ENCODE measurements around the gene PTPRE.

Gene PTPRE

DNA sequence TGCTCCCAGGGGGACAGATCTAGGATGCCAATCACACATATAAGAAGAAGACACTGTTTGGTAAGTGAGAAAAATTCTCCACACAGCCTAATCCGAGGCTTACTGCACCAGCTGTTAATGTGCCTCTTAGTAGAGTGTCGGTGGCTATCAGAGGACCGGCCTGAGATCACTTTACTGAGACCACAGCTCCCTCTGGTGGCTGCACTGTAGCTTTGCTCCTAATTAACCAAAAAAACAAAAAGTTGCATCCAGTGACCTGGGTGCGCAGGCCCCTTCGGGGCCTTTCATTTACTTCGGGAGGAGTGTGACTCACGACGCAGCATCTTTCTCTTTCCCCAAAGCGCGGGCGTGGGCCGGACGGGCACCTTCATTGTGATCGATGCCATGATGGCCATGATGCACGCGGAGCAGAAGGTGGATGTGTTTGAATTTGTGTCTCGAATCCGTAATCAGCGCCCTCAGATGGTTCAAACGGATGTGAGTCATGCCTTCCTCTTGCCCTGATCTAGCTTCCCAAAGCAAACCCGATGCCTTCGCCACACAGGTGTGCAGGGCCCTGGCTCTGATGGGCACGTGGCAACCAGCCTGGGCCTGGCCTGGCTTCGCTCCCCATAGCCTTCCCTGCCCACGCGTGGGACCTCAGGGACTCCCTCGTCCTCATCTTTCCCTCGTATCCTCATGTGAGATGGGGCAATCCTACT, 162.6 kb downstream of the PTPRE start:
- H3K36me3 ChIP-seq (ENCODE audit: insufficient read depth, low read length) = no peaks in the 10 kb centered on the region
- H3K9me3 ChIP-seq (ENCODE audit: low read depth, low read length) = no peaks in the 10 kb centered on the region
- H3K27ac ChIP-seq = no peak overlapping the region
- no peak overlapping the region for H3K4me3 ChIP-seq
- DNase-seq (ENCODE audit: low read depth, low spot score) = no peak
- TF ChIP-seq POLR2AphosphoS5 (IDR thresholded peaks at IDR 0.05; ENCODE audit: borderline replicate concordance, low read depth, low read length) (no peak), EZH2 (IDR thresholded peaks at IDR 0.05) (no peak), FOXP2 (optimal IDR thresholded peaks at IDR 0.05; ENCODE audit: control extremely low read depth, extremely low read length, insufficient read depth) (no peak)
- no peak overlapping the region for H3K9ac ChIP-seq (ENCODE audit: insufficient read length)

DNA sequence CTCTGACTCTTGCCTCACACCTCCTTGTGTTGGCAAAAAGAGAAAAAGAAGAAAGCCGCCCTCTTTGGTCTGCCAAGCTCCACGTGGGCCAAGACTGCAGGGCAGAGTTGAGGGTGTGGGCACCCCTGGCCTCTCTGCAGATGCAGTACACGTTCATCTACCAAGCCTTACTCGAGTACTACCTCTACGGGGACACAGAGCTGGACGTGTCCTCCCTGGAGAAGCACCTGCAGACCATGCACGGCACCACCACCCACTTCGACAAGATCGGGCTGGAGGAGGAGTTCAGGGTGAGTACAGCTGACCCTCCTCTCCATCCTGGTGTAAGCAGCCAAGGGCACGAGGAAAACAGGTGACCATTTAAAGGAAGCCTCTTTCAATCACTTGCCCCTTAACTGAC, 163.3 kb downstream of the PTPRE start:
- no peak overlapping the region for H3K27ac ChIP-seq
- TF ChIP-seq FOXP2 (optimal IDR thresholded peaks at IDR 0.05; ENCODE audit: control extremely low read depth, extremely low read length, insufficient read depth) = no peak
- no peak for TF ChIP-seq EZH2 (IDR thresholded peaks at IDR 0.05)
- no peak for TF ChIP-seq POLR2AphosphoS5 (IDR thresholded peaks at IDR 0.05; ENCODE audit: borderline replicate concordance, low read depth, low read length)
- no peak overlapping the region for H3K9ac ChIP-seq (ENCODE audit: insufficient read length)
- no peak for DNase-seq (ENCODE audit: low read depth, low spot score)
- no peaks in the 10 kb centered on the region for H3K9me3 ChIP-seq (ENCODE audit: low read depth, low read length)
- H3K36me3 ChIP-seq (ENCODE audit: insufficient read depth, low read length) = no peaks in the 10 kb centered on the region
- H3K4me3 ChIP-seq = no peak overlapping the region

DNA sequence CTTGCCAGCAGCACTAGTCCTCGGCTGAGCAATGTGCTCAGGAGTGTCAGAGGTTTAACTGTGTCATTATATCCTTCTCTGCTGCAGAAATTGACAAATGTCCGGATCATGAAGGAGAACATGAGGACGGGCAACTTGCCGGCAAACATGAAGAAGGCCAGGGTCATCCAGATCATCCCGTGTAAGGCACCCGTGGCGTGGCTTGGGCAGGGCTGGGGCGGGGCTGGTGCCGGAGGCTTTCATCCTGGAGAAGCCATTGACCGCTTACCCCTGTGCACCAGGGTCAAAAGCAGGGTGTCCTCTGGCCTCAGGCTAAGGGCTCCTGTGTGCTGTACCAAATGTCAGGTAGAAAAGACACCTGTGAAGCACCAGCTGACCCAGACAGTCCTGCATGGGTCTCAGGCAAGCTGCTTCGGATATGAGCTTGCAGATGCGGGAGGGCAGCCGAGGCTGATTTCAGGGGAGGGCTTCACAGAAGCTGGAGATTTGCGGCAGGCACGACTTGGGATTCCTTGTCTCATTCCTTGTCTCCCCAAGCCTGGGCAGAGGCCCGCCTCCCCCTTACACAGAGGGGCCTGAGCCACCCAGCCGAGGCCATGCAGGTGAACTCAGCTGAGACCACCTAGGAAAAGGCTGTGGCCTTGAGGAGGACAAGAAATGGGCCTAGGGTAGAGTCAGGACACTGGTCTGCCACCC, 164.0 kb downstream of the PTPRE start:
- TF ChIP-seq FOXP2 (optimal IDR thresholded peaks at IDR 0.05; ENCODE audit: control extremely low read depth, extremely low read length, insufficient read depth) (no peak), EZH2 (IDR thresholded peaks at IDR 0.05) (no peak), POLR2AphosphoS5 (IDR thresholded peaks at IDR 0.05; ENCODE audit: borderline replicate concordance, low read depth, low read length) (no peak)
- H3K36me3 ChIP-seq (ENCODE audit: insufficient read depth, low read length) = no peaks in the 10 kb centered on the region
- H3K9ac ChIP-seq (ENCODE audit: insufficient read length) = no peak overlapping the region
- H3K9me3 ChIP-seq (ENCODE audit: low read depth, low read length) = no peaks in the 10 kb centered on the region
- no peak overlapping the region for H3K4me3 ChIP-seq
- H3K27ac ChIP-seq = no peak overlapping the region
- no peak for DNase-seq (ENCODE audit: low read depth, low spot score)

GRCh38 chr10:128071417-128071782, 164.5 kb downstream of the PTPRE start:
- no peaks in the 10 kb centered on the region for H3K36me3 ChIP-seq (ENCODE audit: insufficient read depth, low read length)
- TF ChIP-seq EZH2 (IDR thresholded peaks at IDR 0.05) (no peak), FOXP2 (optimal IDR thresholded peaks at IDR 0.05; ENCODE audit: control extremely low read depth, extremely low read length, insufficient read depth) (no peak), POLR2AphosphoS5 (IDR thresholded peaks at IDR 0.05; ENCODE audit: borderline replicate concordance, low read depth, low read length) (no peak)
- H3K9me3 ChIP-seq (ENCODE audit: low read depth, low read length) = no peaks in the 10 kb centered on the region
- no peak for DNase-seq (ENCODE audit: low read depth, low spot score)
- H3K27ac ChIP-seq = no peak overlapping the region
- H3K4me3 ChIP-seq = no peak overlapping the region
- H3K9ac ChIP-seq (ENCODE audit: insufficient read length) = no peak overlapping the region

DNA sequence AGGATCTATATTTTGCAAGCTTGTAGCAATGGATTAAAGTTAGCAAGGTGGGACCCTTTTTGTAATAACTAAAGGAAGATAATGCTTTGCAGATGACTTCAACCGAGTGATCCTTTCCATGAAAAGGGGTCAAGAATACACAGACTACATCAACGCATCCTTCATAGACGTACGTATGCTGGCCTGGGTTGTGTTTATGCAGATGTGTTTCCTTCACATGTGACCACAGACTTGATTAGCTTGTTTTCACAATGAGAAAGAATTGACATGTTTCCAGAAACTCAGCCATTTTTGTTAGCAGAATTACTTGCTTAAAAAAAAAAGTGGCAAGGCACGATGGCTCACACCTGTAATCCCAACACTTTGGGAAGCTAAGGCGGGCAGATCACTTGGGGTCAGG, 165.1 kb downstream of the PTPRE start:
- TF ChIP-seq POLR2AphosphoS5 (IDR thresholded peaks at IDR 0.05; ENCODE audit: borderline replicate concordance, low read depth, low read length) = no peak
- no peaks in the 10 kb centered on the region for H3K36me3 ChIP-seq (ENCODE audit: insufficient read depth, low read length)

GRCh38 chr10:128072941-128073645, 166.2 kb downstream of the PTPRE start:
- Histone ChIP-seq H3K27ac (no peak overlapping the region), H3K9ac (ENCODE audit: insufficient read length) (no peak overlapping the region), H3K4me3 (no peak overlapping the region), H3K36me3 (ENCODE audit: insufficient read depth, low read length) (no peaks in the 10 kb centered on the region), H3K9me3 (ENCODE audit: low read depth, low read length) (no peaks in the 10 kb centered on the region)
- no peak for DNase-seq (ENCODE audit: low read depth, low spot score)
- TF ChIP-seq POLR2AphosphoS5 (IDR thresholded peaks at IDR 0.05; ENCODE audit: borderline replicate concordance, low read depth, low read length) = no peak
- TF ChIP-seq FOXP2 (optimal IDR thresholded peaks at IDR 0.05; ENCODE audit: control extremely low read depth, extremely low read length, insufficient read depth) = no peak
- no peak for TF ChIP-seq EZH2 (IDR thresholded peaks at IDR 0.05)

More for the DNA sequence above, 165.1 kb downstream of the PTPRE start:
- Histone ChIP-seq H3K9me3 (ENCODE audit: low read depth, low read length) (no peaks in the 10 kb centered on the region), H3K27ac (no peak overlapping the region), H3K9ac (ENCODE audit: insufficient read length) (no peak overlapping the region), H3K4me3 (no peak overlapping the region)
- no peak for DNase-seq (ENCODE audit: low read depth, low spot score)

- DNase-seq (ENCODE audit: low read depth, low spot score) = no peak
- no peaks in the 10 kb centered on the region for H3K36me3 ChIP-seq (ENCODE audit: insufficient read depth, low read length)
- no peak overlapping the region for H3K4me3 ChIP-seq
- TF ChIP-seq EZH2 (IDR thresholded peaks at IDR 0.05) (no peak), FOXP2 (optimal IDR thresholded peaks at IDR 0.05; ENCODE audit: control extremely low read depth, extremely low read length, insufficient read depth) (no peak), POLR2AphosphoS5 (IDR thresholded peaks at IDR 0.05; ENCODE audit: borderline replicate concordance, low read depth, low read length) (no peak)
- H3K9ac ChIP-seq (ENCODE audit: insufficient read length) = no peak overlapping the region
- no peaks in the 10 kb centered on the region for H3K9me3 ChIP-seq (ENCODE audit: low read depth, low read length)
- H3K27ac ChIP-seq = no peak overlapping the region
These were observed 167.0 kb downstream of the PTPRE start for GRCh38 chr10:128073890-128074289.

DNA sequence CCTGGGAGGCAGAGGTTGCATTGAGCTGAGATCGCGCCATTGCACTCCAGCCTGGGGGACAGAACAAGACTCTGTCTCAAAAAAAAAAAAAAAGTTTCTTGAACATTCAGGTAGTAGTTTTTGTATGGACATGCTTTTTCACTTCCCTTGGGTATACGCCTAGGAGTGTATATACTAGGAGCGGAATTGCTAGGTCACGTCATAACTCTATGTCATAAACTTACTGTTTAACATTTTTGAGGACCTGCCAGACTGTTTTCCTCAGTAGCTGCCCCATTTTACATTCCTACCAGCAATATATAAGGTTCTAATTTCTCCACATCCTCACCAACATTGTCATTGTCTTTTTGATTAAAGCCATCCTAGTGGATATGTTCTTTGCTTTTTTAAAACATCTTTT, 167.7 kb downstream of the PTPRE start:
- DNase-seq (ENCODE audit: low read depth, low spot score) = no peak
- no peak overlapping the region for H3K4me3 ChIP-seq
- H3K36me3 ChIP-seq (ENCODE audit: insufficient read depth, low read length) = no peaks in the 10 kb centered on the region
- TF ChIP-seq EZH2 (IDR thresholded peaks at IDR 0.05) = no peak
- no peaks in the 10 kb centered on the region for H3K9me3 ChIP-seq (ENCODE audit: low read depth, low read length)
- no peak overlapping the region for H3K9ac ChIP-seq (ENCODE audit: insufficient read length)
- no peak overlapping the region for H3K27ac ChIP-seq
